ENCODE results near the gene RNASE2.

DNA sequence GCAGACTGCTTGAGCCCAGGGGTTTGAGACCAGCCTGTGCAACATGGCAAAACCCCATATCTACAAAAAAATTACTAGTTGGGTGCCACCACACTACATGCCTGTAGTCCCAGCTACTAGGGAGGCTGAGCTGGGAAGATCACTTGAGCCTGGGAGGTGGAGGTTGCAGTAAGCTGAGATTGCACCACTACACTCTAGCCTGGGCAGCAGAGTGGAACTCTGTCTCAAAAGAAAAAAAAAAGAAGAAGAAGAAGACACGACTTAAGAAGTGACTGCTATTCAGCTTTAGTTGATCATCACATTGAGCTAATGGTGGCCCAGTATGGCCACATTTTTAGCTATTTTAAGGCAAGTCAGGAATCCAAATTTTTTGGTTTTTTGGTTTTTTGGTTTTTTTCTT lies 25.6 kb downstream of the RNASE2 start:
- TF ChIP-seq, protein P1, sequence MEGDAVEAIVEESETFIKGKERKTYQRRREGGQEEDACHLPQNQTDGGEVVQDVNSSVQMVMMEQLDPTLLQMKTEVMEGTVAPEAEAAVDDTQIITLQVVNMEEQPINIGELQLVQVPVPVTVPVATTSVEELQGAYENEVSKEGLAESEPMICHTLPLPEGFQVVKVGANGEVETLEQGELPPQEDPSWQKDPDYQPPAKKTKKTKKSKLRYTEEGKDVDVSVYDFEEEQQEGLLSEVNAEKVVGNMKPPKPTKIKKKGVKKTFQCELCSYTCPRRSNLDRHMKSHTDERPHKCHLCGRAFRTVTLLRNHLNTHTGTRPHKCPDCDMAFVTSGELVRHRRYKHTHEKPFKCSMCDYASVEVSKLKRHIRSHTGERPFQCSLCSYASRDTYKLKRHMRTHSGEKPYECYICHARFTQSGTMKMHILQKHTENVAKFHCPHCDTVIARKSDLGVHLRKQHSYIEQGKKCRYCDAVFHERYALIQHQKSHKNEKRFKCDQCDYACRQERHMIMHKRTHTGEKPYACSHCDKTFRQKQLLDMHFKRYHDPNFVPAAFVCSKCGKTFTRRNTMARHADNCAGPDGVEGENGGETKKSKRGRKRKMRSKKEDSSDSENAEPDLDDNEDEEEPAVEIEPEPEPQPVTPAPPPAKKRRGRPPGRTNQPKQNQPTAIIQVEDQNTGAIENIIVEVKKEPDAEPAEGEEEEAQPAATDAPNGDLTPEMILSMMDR (IDR thresholded peaks at IDR 0.05; ENCODE audit: low read depth, low read length, missing input control): no peak
- no peak for TF ChIP-seq RXRA (IDR thresholded peaks at IDR 0.05)
- TF ChIP-seq, protein P2, sequence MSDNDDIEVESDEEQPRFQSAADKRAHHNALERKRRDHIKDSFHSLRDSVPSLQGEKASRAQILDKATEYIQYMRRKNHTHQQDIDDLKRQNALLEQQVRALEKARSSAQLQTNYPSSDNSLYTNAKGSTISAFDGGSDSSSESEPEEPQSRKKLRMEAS (IDR thresholded peaks at IDR 0.05): no peak
- no peak for TF ChIP-seq GABPA (IDR thresholded peaks at IDR 0.05 in 1 of 2, conservative IDR thresholded peaks at IDR 0.05 in 1 of 2)
- no peak for TF ChIP-seq YY1 (IDR thresholded peaks at IDR 0.05)
- TF ChIP-seq, protein P3, sequence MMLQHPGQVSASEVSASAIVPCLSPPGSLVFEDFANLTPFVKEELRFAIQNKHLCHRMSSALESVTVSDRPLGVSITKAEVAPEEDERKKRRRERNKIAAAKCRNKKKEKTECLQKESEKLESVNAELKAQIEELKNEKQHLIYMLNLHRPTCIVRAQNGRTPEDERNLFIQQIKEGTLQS (IDR thresholded peaks at IDR 0.05): no peak
- TF ChIP-seq JUND (IDR thresholded peaks at IDR 0.05): no peak
- TF ChIP-seq, protein P4, sequence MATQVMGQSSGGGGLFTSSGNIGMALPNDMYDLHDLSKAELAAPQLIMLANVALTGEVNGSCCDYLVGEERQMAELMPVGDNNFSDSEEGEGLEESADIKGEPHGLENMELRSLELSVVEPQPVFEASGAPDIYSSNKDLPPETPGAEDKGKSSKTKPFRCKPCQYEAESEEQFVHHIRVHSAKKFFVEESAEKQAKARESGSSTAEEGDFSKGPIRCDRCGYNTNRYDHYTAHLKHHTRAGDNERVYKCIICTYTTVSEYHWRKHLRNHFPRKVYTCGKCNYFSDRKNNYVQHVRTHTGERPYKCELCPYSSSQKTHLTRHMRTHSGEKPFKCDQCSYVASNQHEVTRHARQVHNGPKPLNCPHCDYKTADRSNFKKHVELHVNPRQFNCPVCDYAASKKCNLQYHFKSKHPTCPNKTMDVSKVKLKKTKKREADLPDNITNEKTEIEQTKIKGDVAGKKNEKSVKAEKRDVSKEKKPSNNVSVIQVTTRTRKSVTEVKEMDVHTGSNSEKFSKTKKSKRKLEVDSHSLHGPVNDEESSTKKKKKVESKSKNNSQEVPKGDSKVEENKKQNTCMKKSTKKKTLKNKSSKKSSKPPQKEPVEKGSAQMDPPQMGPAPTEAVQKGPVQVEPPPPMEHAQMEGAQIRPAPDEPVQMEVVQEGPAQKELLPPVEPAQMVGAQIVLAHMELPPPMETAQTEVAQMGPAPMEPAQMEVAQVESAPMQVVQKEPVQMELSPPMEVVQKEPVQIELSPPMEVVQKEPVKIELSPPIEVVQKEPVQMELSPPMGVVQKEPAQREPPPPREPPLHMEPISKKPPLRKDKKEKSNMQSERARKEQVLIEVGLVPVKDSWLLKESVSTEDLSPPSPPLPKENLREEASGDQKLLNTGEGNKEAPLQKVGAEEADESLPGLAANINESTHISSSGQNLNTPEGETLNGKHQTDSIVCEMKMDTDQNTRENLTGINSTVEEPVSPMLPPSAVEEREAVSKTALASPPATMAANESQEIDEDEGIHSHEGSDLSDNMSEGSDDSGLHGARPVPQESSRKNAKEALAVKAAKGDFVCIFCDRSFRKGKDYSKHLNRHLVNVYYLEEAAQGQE (IDR thresholded peaks at IDR 0.05): no peak
- no peak for TF ChIP-seq TAF1 (conservative IDR thresholded peaks at IDR 0.05)
- no peak for TF ChIP-seq RAD21 (IDR thresholded peaks at IDR 0.05)
- no peak for TF ChIP-seq NR2F2 (IDR thresholded peaks at IDR 0.05)

All from liver (tissue), 3 donors.